OCI-LY7 (cell line): Measurements from ENCODE around the gene MACO1. TPM values are rescaled to one million over a fixed set of nuclear protein-coding genes. Genes with fewer than 3 reads are reported as not detected.
"Not testable (repeated sequence)": the region's sequence is repeated elsewhere in the genome, so short reads cannot be mapped to it uniquely, and the experiment has no call there.

ENCODE experiments used
- BruUV-seq: library from RNA; stranded (reverse); fragments of 400-500 nt; replicated peaks from 2 replicates; lab custom pipeline; 2021; lab: Mats Ljungman, UMichigan
- CTCF ChIA-PET: fragments of 300-600 bp; sonication (Branson Sonifier 250); formaldehyde crosslinking; loops from one replicate; lab custom pipeline; 2022; ENCODE audit warnings: antibody characterized with exemption; ENCODE audit not compliant: unreplicated experiment; lab: Charles Lee
- POLR2A ChIA-PET: fragments of 300-600 bp; sonication (Branson Sonifier 250); formaldehyde crosslinking; loops from one replicate; lab custom pipeline; 2022; ENCODE audit warnings: antibody characterized with exemption; lab: Charles Lee
- DNase-seq: peaks from one replicate; pipeline ENCODE4 v3.0.0-alpha.2; 2015; ENCODE audit warnings: low spot score
- H2AFZ ChIP-seq: fragments of 200-600 bp; sonication (generic), shearing (Covaris generic); 2 replicates; pipeline ENCODE4 v1.6.1; 2014; ENCODE audit warnings: mild to moderate bottlenecking, antibody characterized with exemption, low read length, moderate library complexity
- H3K27ac ChIP-seq: fragments of 200-600 bp; sonication (generic); 2 replicates; pipeline ENCODE4 v1.5.1; 2014; ENCODE audit warnings: mixed run types, low read depth, mild to moderate bottlenecking, moderate library complexity, low read length, inconsistent platforms; ENCODE audit not compliant: poor library complexity, severe bottlenecking
- H3K36me3 ChIP-seq: fragments of 200-600 bp; sonication (generic); 2 replicates; pipeline ENCODE4 v1.6.1; 2014; ENCODE audit warnings: mild to moderate bottlenecking, antibody characterized with exemption, low read length, moderate library complexity, mixed read lengths; ENCODE audit not compliant: insufficient read depth
- H3K4me1 ChIP-seq: fragments of 200-600 bp; sonication (generic); 2 replicates; pipeline ENCODE4 v1.5.1; 2014; ENCODE audit warnings: mild to moderate bottlenecking, low read length; ENCODE audit not compliant: insufficient read depth, poor library complexity, severe bottlenecking
- H3K4me2 ChIP-seq: fragments of 200-600 bp; sonication (generic); 2 replicates; pipeline ENCODE4 v1.6.1; 2014; ENCODE audit warnings: mild to moderate bottlenecking, low read length
- H3K4me3 ChIP-seq: fragments of 200-600 bp; sonication (generic); 2 replicates; pipeline ENCODE4 v1.5.1; 2014; ENCODE audit warnings: mild to moderate bottlenecking, low read depth, low read length; ENCODE audit not compliant: poor library complexity, severe bottlenecking
- H3K79me2 ChIP-seq: fragments of 200-600 bp; sonication (generic); 2 replicates; pipeline ENCODE4 v1.6.1; 2016; ENCODE audit warnings: low read depth, mild to moderate bottlenecking, low read length, moderate library complexity, mixed read lengths; ENCODE audit not compliant: insufficient read depth
- H3K9me2 ChIP-seq: fragments of 200-600 bp; sonication (generic); 2 replicates; pipeline ENCODE4 v1.6.1; 2016; ENCODE audit warnings: mild to moderate bottlenecking, low read length, mixed read lengths; ENCODE audit not compliant: insufficient read depth
- H3K9me3 ChIP-seq: fragments of 200-600 bp; sonication (generic); 2 replicates; pipeline ENCODE4 v1.6.1; 2014; ENCODE audit warnings: mild to moderate bottlenecking, mixed run types, low read length, mixed read lengths
- H4K20me1 ChIP-seq: fragments of 200-600 bp; sonication (generic); 2 replicates; pipeline ENCODE4 v1.6.1; 2014; ENCODE audit warnings: mild to moderate bottlenecking, antibody characterized with exemption, low read length, moderate library complexity, mixed read lengths; ENCODE audit not compliant: insufficient read depth
- intact Hi-C: fragments of 100-400 bp; cut with micrococcal nuclease; formaldehyde crosslinking; loops from one replicate; pipeline ENCODE4 v1.10.0; 2022; ENCODE audit not compliant: unreplicated experiment
- total RNA-seq, 2 experiments: library from RNA; depleted of rRNA in 1 of 2; stranded (reverse); fragments of >200 nt in 1 of 2; shearing (Covaris generic) in 1 of 2; gene quantifications; 2 replicates each; pipeline ENCODE4 v1.2.3, GENCODE V29; 2014 to 2022
- TF ChIP-seq, protein P1 (sequence below): fragments of 200-600 bp; sonication (generic); conservative IDR thresholded peaks from 2 replicates; pipeline ENCODE4 v1.5.1; 2014; ENCODE audit warnings: mild to moderate bottlenecking, antibody characterized with exemption, low read length, moderate library complexity, mixed read lengths

The MACO1 gene
- total RNA-seq, 2 experiments from 2014 or later = 11.8 to 18.6 TPM

DNA sequence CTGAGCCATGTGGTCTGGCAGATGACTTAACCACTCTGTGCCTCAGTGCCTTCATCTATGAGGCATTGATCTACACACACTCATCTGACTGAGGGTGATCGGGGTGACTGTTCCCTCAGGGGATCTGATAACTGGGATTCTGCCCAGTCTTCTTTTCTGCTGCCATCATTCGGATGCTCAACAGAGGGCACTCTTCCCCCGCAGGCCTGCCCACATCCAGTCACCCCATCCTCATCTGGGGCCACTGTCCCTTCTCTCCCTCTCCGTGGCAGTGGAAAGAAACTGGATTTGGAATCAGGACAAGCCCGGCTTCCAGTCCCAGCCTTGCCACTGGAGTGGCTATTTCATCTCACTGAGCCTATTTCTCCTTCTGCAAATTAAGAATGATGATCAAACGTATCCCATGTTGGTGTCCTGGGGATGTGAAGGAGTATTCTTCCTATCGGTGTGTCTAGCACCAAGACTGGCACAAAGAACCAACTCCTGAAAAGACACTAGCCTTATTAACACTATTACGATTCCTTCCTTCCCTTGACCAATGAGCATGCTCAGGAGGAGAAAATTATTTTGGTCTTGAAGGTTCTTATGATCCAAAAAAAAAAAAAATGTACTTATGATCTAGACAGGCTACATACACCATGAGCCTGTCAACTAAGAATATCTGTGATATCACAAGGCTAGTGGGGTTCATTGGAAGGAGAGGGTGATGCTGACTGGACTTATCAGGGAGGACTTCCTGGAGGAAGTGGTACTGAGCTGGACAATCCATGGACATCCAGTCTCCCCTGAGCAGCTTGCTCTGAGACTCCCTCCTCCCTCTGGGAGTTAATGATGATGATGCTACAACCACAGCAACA is 27.5 kb upstream of the MACO1 start:
- H2AFZ ChIP-seq, H4K20me1 ChIP-seq, BruUV-seq, H3K4me2 ChIP-seq, CTCF ChIA-PET, H3K9me3 ChIP-seq, H3K4me3 ChIP-seq, H3K9me2 ChIP-seq, DNase-seq, POLR2A ChIA-PET, H3K79me2 ChIP-seq, H3K4me1 ChIP-seq, H3K27ac ChIP-seq, H3K36me3 ChIP-seq, intact Hi-C loops: not testable (repeated sequence)
- TF ChIP-seq, protein P1, sequence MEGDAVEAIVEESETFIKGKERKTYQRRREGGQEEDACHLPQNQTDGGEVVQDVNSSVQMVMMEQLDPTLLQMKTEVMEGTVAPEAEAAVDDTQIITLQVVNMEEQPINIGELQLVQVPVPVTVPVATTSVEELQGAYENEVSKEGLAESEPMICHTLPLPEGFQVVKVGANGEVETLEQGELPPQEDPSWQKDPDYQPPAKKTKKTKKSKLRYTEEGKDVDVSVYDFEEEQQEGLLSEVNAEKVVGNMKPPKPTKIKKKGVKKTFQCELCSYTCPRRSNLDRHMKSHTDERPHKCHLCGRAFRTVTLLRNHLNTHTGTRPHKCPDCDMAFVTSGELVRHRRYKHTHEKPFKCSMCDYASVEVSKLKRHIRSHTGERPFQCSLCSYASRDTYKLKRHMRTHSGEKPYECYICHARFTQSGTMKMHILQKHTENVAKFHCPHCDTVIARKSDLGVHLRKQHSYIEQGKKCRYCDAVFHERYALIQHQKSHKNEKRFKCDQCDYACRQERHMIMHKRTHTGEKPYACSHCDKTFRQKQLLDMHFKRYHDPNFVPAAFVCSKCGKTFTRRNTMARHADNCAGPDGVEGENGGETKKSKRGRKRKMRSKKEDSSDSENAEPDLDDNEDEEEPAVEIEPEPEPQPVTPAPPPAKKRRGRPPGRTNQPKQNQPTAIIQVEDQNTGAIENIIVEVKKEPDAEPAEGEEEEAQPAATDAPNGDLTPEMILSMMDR = peak; percentile 53

DNA sequence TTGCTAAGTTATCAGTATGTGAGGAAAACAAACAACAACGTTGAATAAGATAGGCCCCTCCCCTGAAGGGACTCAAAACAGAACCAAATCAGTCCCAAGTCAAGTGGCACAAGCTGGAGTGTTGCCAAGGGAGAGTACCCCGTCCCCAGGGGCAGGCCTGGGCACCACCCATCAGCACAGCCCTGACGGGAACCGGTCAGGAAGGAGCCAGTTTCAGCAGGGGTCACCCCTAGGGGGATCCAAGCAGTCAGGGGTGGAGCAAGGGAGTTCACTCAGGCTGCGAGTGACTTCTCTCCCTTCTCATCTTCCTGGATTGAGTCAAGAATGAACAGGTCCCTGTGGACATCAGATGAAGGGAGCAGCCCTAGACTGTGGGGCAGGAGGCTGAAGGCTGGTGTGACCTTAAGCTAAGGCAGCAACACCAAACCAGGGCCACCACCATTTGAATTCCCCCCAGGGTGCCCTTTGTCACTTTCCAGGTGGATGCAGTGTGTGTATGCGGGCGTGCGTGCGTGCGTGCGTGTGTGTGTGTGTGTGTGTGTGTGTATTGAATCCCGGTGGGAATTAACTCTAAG is 24.9 kb upstream of the MACO1 start:
- CTCF ChIA-PET, BruUV-seq, H3K4me2 ChIP-seq, H3K79me2 ChIP-seq, H3K9me2 ChIP-seq, H4K20me1 ChIP-seq, POLR2A ChIA-PET, DNase-seq, H3K36me3 ChIP-seq, H2AFZ ChIP-seq, H3K4me1 ChIP-seq, H3K27ac ChIP-seq, intact Hi-C loops, H3K9me3 ChIP-seq, H3K4me3 ChIP-seq: not testable (repeated sequence)

DNA sequence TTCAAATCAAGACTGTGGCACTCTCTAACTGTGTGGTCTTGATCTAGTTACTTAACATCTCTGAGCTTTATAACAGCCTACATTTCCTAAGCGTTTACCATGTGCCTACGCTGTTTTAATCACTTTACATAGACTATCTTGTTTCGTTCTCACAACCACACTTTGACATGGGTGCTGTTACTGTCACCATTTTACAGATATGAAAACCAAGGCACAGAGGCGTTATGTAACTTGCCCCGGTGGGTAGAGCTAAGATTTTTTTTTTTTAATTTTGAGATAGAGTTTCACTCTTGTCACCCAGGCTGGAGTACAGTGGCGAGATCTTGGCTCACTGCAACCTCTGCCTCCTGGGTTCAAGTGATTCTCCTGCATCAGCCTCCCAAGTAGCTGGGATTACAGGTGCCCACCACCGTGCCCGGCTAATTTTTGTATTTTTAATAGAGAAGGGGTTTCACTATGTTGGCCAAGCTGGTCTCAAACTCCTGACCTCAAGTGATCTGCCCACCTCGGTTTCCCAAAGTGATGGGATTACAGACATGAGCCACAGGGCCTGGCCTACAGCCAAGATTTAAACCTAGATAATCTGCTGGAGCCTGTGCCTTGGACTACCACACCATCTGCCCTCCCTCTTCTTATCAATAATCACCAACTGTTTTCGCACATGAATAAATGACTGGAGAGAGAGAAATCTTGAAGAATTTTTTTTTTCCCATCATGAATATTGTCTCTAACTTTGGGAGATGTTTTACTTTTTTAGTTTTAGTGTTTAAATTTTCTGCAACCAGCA is 20.9 kb upstream of the MACO1 start:
- H3K9me3 ChIP-seq, H3K36me3 ChIP-seq, DNase-seq, H3K9me2 ChIP-seq, H3K4me2 ChIP-seq, intact Hi-C loops, H3K4me3 ChIP-seq, H2AFZ ChIP-seq, BruUV-seq, H4K20me1 ChIP-seq, H3K27ac ChIP-seq, CTCF ChIA-PET, H3K4me1 ChIP-seq, H3K79me2 ChIP-seq: not testable (repeated sequence)
- POLR2A ChIA-PET = interaction anchor here (0.6 kb wide), 1 partner anchor 27 kb away, joined by 3 read pairs; no protein-coding TSS in a partner anchor

DNA sequence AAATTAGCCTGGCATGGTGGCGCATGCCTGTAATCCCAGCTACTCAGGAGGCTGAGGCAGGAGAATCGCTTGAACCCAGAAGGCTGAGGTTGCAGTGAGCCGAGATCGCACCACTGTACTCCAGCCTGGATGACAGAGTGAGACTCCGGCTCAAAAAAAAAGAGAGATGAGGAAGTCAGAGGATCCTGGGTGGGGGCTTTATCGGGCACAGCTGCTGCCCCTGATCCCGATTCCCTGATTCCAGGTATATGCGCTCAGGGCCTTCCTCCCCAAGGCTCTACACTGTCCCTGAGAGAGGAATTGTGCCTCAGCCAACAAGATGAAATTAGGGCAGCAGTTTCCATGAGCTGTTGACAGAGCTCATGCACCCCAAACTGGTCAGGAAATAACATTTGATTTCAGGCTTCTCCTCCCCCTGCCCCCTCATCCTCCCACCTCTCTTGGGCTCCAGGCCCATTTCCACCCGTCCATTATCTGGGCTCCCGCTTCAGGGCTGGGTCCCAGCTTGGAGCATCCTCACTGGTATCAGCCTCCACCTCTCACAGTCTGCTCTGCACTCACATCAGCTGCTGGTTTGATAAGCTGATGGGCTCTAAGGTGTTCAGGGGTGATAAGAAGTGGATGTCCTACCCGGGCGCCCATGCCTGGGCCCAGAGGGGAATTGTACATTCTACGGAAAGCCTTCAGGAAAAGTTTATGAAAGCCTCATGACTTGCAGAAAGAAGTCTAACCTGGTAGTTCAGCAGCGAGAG is 17.6 kb upstream of the MACO1 start:
- H3K9me3 ChIP-seq, H3K4me2 ChIP-seq, H3K79me2 ChIP-seq, H2AFZ ChIP-seq, H3K9me2 ChIP-seq, CTCF ChIA-PET, DNase-seq, H3K4me3 ChIP-seq, BruUV-seq, POLR2A ChIA-PET, intact Hi-C loops, H4K20me1 ChIP-seq, H3K27ac ChIP-seq, H3K36me3 ChIP-seq, H3K4me1 ChIP-seq: not testable (repeated sequence)

DNA sequence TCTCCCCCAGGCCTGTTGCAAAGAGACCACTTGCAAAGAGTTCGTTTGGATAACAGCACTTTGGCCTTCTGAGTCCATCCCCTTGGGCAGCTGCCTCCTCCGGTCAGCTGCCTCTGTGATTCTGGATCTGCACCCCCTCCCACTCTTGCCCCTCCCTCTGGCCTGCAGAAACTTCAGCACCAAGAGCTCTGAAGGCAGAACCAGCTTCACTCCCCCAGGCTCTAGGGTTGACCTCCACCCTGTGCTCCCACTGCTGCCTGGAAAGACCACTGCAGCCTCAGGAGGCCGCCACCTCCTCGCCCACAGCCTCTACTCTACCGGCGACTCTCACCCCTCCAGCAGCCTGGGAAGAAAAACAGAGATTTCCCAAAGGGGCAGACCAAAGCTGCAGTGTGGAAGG is 16.5 kb upstream of the MACO1 start:
- H3K9me3 ChIP-seq, H3K27ac ChIP-seq, H3K4me3 ChIP-seq, BruUV-seq, H3K4me2 ChIP-seq, CTCF ChIA-PET, intact Hi-C loops, H3K9me2 ChIP-seq, DNase-seq, H3K36me3 ChIP-seq, H3K79me2 ChIP-seq, H3K4me1 ChIP-seq, H2AFZ ChIP-seq, H4K20me1 ChIP-seq: not testable (repeated sequence)
- POLR2A ChIA-PET = interaction anchor here (0.6 kb wide), 1 partner anchor 371 kb away, joined by 3 read pairs; no protein-coding TSS in a partner anchor
